Upper lobe of left lung (tissue), 4 donors: ENCODE data around the gene UBAC1.

ENCODE experiments used
- CTCF ChIP-seq, 6 experiments: fragments of 450-650 bp in 4 of 6; fragments of 200-600 bp in 2 of 6; sonication (generic) in 2 of 6; IDR thresholded peaks; one replicate each; pipeline ENCODE4 v1.5.1; 2016 to 2019; ENCODE audit warnings: antibody characterized with exemption in 6 of 6
- POLR2A ChIP-seq, 4 donors: fragments of 450-650 bp; IDR thresholded peaks; one replicate each; pipeline ENCODE4 v1.5.1; 2016 to 2017; ENCODE audit warnings: antibody characterized with exemption in 4 of 4, mild to moderate bottlenecking in 2 of 4

- TF ChIP-seq CTCF (IDR thresholded peaks at IDR 0.05) (no peak), POLR2A (IDR thresholded peaks at IDR 0.05) (no peak)
Observed at GRCh38 chr9:135919318-135919890, 41.8 kb downstream of the UBAC1 start.
